IPS-18c (cell line): ENCODE measurements around the gene WNT3A.

Experiments used
- H3K4me3 ChIP-seq: 2 replicates; pipeline ENCODE4 v1.7.0; 2013; ENCODE audit warnings: low read depth, mild to moderate bottlenecking, low read length, moderate library complexity; ENCODE audit not compliant: insufficient read depth
- H3K9me3 ChIP-seq: one replicate; pipeline ENCODE4 v1.6.1; 2013; ENCODE audit warnings: mild to moderate bottlenecking, low read length, moderate library complexity; ENCODE audit not compliant: control insufficient read depth, insufficient read depth

The WNT3A gene

DNA sequence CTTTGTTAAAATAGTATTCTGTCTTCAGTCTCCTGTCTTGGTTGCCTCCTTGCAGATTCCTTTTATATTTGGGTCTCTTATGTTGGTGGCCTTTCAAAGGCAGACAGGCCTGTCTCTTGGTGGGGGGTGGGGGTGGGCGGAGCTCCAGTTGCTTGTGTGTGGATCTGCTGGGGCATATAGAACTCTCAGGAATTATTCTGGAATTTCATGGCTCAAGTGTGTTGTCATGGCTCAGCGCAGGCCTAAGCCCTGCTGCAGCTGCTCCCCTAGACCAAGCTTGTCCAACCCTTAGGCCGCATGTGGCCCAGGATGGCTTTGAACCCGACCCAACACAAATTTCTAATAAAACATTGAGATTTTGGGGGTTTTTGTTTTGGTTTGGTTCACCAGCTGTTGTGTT is 88.4 kb downstream of the WNT3A start:
- no peaks in the 10 kb centered on the region for H3K9me3 ChIP-seq

DNA sequence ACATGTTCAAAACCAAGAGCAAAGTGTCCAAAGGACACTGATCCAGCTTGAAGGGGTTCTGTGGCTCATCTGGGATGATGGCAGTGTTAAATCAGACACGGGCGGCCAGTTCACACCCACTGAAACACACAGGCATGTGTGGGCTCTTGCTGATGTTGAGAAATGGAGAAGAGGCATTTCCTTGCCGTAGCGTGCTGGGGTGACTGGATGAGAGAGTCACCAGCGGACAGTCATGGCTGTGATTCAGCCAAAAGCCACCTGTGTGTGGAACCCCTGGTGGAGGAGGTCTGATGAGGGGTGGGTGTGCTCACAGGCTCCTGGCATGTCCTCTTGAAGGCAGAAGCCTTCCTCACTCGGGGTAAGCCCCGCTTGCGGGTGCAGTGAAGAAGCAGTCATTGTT is 89.1 kb downstream of the WNT3A start:
- H3K9me3 ChIP-seq = no peaks in the 10 kb centered on the region

More for the DNA sequence above, 88.4 kb downstream of the WNT3A start:
- H3K4me3 ChIP-seq = no peak overlapping the region

DNA sequence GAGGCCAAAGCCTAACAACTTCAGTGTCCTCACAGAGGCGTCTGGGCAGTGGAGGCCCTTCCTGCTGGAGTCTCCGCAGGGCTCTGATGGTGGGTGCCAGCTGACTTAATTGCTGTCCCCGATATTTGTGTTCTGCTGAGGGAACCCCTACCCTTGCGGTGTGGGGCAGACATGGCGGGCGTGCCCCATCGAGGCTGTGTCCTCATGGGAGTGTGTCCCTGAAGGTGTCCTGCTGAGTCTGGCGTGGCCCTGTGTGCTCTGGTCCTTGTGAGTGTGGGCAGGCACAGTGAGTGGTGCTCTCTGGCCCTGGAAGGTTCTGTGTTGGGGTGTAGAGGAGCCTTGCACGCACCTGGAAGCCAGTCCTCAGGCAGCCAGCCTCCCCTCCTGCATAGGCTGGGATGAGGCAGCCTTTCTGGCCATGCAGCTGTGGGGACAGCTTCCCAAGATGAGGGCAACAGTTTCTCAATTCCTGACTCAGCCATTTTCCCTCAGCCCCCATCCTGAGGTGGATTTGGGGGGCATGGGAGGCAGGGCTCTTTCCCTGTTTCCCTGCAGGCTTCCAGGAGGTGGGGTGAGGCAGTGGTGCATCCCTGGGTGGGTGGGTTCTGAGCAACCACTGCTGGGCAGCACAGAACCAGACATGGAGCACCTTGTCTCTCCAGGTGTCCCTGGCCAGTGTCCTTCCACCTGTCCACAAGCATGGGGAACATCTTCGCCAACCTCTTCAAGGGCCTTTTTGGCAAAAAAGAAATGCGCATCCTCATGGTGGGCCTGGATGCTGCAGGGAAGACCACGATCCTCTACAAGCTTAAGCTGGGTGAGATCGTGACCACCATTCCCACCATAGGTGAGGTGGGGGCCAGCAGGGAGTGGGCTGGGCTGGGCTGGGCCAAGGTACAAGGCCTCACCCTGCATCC is 89.9 kb downstream of the WNT3A start:
- H3K4me3 ChIP-seq = no peak overlapping the region
- H3K9me3 ChIP-seq = no peaks in the 10 kb centered on the region

More for the DNA sequence above, 89.1 kb downstream of the WNT3A start:
- no peak overlapping the region for H3K4me3 ChIP-seq

DNA sequence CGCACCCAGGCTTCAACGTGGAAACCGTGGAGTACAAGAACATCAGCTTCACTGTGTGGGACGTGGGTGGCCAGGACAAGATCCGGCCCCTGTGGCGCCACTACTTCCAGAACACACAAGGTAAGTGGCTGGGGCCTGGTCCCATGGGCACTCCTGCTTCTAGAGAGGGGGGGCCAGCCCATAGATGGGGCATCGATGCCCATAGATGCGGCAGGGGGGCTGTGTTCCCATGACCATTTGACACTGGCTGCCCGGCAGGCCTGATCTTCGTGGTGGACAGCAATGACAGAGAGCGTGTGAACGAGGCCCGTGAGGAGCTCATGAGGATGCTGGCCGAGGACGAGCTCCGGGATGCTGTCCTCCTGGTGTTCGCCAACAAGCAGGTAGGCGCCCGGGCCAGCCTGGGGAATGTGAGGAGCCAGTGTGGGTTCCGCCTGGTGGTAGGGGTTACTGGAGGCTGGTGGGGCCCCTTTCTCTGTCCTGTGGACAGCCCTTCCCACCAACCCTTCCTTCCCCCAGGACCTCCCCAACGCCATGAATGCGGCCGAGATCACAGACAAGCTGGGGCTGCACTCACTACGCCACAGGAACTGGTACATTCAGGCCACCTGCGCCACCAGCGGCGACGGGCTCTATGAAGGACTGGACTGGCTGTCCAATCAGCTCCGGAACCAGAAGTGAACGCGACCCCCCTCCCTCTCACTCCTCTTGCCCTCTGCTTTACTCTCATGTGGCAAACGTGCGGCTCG is 90.7 kb downstream of the WNT3A start:
- no peaks in the 10 kb centered on the region for H3K9me3 ChIP-seq
- H3K4me3 ChIP-seq = no peak overlapping the region

DNA sequence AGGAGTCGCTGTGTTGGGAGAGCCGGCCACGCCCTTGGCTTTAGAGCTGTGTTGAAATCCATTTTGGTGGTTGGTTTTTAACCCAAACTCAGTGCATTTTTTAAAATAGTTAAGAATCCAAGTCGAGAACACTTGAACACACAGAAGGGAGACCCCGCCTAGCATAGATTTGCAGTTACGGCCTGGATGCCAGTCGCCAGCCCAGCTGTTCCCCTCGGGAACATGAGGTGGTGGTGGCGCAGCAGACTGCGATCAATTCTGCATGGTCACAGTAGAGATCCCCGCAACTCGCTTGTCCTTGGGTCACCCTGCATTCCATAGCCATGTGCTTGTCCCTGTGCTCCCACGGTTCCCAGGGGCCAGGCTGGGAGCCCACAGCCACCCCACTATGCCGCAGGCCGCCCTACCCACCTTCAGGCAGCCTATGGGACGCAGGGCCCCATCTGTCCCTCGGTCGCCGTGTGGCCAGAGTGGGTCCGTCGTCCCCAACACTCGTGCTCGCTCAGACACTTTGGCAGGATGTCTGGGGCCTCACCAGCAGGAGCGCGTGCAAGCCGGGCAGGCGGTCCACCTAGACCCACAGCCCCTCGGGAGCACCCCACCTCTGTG is 91.6 kb downstream of the WNT3A start:
- H3K9me3 ChIP-seq = no peaks in the 10 kb centered on the region
- no peak overlapping the region for H3K4me3 ChIP-seq

DNA sequence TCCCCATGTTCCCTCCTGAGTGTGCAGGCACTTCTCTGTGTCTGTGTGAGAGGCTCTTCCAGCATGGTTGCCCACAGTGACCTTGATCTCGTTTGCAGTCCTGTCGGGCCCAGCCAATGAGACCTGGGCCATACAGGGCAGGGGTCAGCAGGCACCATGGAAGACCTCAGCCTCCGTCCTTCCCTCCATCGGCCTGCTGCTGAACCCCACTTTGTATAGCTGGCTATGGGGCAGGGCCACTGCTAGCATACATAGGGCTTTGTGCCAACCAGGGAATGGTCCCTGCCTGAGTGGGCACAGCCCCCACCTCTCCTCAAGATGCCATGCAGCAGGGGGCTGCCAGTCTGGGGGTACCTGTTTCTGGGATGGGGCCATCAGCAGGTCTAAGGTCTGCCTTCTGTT is 92.5 kb downstream of the WNT3A start:
- no peak overlapping the region for H3K4me3 ChIP-seq
- H3K9me3 ChIP-seq = no peaks in the 10 kb centered on the region

DNA sequence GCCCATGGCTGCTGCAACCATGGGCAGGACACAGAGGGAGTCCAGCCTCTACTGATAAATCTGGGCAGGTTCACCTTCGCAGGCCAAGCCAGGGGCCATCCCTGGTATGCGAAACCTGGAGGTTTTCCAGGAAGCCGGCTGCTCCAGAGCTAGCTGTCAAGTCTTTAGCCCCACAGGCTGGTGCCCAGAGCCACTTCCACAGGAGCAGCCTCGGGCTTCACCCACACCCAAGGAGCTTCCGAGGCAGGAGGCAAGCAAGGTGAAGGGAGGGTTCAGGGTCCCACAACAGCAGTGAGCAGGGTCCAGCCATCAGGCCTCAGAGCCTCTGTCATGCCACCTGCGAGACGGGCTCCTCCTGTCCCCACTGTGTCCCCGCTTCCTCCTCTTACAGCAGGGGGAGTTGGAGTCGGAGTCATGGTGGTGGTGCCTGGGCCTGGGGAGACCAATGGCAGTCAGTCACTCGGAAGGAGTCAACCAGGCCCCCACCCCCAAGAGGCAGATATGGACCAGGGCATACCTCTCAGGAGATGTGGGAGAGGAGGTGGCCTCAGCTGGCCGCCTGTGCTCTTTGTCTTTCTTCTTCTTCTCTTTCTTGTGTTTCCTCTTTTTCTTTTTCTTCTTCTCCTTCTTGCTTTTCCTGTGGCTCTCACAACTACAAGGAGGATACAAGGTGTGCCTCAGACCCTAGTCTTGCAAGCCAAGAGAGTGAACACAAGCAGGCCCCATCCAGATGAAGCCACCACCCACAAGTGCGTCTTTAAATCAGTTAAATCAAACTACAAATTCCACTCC is 94.2 kb downstream of the WNT3A start:
- H3K9me3 ChIP-seq = no peaks in the 10 kb centered on the region
- H3K4me3 ChIP-seq = peak overlapping the region; percentile 90

DNA sequence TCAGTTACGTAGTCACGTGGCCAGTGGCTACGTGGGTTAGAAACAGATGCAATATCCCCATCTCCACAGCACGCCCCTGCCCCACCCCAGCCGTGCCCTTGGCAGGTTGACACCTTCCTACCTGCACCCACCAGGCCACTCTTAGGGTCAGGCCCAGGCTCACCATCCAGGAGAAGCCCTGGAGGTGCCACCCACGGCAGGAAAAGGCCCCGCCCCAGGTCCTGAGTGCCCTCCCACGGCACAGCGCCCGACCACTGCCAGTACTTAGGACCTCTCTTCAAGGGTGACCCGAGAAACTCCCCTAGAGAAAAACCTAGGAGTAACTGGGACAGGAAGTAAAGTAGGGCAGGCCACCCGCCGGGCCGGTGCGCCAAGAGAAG is 94.8 kb downstream of the WNT3A start:
- Histone ChIP-seq H3K9me3 (no peaks in the 10 kb centered on the region), H3K4me3 (peak overlapping the region; percentile 90)

DNA sequence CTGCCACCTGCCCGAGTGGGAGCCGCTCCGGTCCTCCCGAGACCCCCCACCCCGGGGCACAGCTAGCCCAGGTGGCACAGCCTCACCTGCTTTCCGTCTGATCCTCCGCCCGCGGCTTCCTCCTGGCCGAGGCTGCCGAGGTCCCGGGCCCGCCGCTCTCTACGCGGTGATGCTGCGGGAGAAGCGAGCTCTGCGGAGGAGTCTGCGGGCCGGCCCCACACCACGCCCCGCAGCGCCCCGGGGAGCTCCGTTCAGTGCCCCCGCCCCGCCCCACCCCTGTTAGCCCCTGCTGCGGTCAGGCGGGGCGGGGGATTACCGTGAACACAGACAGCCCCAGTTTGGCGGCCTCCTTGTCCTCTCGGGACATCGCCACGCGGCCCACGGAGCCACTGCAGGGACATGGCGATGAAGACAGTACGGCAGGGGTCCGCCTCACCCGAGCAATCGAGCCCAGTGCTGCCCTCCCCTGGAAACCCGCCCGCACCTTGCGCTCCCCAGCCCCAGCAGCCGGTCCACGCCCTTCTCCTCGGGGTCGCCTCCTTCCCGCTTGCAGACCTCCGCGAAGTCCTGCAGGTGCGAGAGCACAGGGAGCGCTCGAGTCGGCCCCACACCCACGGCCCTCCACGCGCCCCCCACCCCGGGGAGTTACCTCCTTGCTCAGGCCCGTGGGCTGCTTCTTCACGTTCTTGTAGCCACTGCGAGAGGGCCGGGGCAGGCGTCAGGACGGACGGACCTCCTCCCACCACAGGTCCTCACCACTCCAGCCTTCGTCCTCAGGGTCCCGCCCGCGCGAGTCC is 95.4 kb downstream of the WNT3A start:
- no peaks in the 10 kb centered on the region for H3K9me3 ChIP-seq
- H3K4me3 ChIP-seq = peak overlapping the region; percentile 90

DNA sequence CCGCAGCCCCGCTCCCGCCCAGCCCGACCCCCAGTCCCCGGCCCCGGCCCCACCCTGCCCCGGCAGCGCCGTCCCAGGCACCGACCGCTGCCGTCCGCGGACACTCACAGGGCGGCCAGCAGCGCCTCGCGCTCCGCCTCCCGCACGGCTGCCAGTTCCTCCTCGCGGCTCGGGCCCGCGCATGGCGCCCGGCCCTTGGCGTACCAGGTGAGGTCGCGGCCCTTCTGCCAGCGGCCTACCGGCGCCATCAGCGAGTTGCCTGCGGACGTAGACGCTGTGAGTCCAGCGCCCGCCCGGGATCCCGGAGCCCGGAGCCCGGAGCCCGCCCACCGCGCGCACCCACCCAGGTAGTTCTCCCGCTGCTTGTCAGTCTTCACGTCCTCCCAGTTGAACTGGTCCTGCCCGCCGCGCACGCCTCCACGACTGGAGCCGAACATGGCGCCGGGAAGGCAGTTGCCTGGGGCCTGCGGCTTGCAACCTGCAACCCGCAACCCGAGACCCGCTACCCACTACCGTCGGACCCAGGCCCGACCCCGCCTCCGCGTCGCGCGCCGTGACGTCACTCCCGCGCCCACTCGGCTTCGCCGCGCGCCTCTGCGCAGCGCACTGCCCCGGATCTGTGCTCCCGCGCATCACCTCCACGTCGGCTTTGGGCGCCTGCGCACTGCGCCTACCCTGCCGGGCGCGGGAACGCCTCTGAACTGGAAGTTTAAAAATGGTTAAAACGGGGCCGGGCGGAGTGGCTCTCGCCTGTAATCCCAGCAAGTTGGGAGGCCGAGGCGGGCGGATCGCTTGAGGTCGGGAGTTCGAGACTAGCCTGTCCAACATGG is 96.2 kb downstream of the WNT3A start, which contains the start of gene C1orf35:
C1orf35 (minus strand) TSS at position 535 of the 830 bp plus-strand sequence; CDS start at position 437, 98 bp downstream.
- H3K4me3 ChIP-seq = peak within 1 kb of the TSS; percentile 90
- H3K9me3 ChIP-seq = no peaks in the 10 kb centered on the region

DNA sequence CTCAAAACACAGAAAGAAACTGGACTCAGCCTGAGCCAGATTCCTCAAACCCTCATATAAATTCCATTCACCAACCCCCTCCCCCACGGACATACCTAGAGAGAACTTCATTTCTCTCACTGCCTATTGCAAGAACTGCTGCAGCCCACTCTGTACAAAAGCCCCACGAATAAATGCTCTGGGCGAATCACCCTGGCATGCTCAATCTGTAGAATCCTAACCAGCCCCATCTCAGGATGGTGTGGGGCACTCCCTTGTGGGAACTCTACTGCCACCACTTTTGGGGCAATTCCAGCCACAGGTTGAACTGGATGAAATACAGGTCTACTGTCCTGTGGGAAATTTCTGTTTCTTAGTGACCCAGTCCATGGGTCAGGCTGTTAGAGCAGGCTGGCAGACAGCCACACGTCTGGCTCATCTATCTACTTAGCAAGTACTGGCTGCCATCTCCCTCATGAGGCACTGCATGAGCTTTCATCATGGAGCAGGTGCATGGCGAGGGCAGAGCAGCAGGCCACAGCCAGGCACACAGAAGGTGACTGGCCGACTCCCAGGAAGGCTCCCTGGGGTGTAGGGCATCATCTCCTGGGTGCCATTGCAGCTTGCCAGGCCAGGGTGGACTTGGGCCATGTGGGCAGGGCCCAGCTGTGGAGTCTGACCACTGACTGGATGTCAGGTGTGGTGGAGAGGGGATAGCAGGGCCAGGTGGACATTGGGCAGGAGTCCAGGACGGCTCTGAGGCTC is 97.9 kb downstream of the WNT3A start:
- Histone ChIP-seq H3K4me3 (no peak overlapping the region), H3K9me3 (no peaks in the 10 kb centered on the region)

DNA sequence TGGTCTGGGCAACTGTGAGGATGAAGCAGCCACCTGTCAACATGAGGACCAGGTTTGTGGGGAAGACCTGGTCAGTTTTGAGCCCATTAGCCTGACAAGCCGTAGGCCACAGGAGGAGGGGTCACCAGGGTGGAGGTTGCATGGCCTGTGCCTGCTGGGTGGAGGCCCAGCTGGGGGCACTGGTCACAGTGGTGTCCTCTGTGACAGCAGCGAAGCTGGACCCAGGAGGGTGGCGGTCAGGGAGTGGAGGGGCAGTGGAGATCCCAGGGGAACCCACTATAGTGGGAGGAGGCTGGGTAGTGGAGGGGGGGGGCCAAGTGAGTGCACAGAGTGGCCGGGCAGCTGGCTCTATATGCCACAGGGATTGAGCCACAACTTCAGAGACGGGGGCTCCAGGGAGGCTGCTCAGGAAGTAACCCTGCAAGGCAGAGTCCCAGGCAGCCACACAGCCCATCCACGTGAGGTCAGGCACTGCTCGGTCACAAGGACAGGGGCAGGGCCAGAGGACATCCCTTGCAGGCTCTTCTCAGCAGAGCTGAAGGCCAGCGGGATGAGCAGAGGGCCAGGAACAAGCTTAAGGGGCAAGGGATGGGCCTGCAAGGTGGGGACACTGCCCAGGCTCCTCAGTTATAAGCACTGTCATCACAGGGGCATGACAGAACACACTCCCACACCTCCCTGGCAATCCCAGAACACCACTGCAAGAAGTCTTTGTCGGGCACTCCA is 98.6 kb downstream of the WNT3A start:
- no peak overlapping the region for H3K4me3 ChIP-seq
- H3K9me3 ChIP-seq = no peaks in the 10 kb centered on the region

DNA sequence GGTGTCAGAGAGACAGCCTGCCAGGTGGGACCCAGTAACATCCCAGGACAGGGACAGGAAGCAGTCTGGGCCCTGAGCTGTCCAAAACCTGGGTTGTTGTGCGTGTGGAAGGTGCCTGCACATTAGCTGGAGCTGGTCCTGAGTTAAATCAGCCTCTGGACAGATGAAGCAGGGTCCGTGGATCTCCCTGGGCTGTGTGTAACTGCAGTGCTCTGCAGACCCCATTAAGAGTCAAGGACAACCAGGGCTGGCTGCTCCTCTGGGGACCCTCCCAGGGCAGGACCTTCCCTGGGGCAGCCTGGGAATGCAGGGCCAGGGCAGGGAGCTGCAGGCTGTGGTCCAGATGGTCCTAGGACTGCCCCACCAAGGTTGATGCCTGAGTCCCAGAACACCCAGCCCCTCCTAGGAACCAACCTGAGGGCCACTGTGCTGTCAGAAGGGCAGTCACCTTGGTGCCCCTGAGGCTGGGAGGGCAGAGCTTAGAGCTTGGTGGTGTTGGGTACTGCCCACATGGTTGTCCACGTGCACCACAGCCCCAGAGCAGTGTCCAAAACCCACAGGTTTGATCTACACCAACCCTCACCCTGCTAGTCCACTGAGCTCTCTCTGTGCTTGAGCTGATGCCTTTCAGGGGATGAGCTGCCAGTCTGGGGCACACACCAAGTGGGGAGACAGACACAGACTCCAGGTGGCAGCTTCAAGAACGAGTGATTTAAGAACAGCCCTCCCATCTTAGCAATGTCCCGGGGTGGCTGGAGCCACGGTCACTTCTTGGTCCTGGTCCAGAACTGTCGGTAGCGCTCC is 99.4 kb downstream of the WNT3A start:
- Histone ChIP-seq H3K9me3 (no peaks in the 10 kb centered on the region), H3K4me3 (no peak overlapping the region)

DNA sequence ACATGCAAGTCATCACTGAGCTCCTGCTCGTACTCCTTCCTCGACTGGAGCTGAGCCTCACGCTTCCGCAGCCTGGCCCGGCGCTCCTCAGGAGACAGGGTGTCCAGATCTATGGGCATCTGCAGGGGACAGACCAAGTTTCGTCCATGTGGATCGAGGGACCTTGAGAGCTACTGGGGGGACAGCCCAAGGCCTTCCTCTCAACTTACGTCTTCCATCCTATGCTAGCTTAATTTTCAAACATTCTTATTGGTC is 99.9 kb downstream of the WNT3A start:
- no peaks in the 10 kb centered on the region for H3K9me3 ChIP-seq

More for the DNA sequence above, 99.9 kb downstream of the WNT3A start:
- no peak overlapping the region for H3K4me3 ChIP-seq
